ENCODE data around the gene C4orf46.
"Not testable (repeated sequence)": the region's sequence is repeated elsewhere in the genome, so short reads cannot be mapped to it uniquely, and the experiment has no call there.

Gene C4orf46

GRCh38 chr4:158667651-158668198 lies 4.0 kb downstream of the C4orf46 start:
- H3K4me1 ChIP-seq (ENCODE audit: insufficient read depth, insufficient read length): no peaks in the 10 kb centered on the region
- TF ChIP-seq SUZ12 (IDR thresholded peaks at IDR 0.05; ENCODE audit: extremely low read depth, insufficient read depth, insufficient read length) (no peak), ZNF274 (IDR thresholded peaks at IDR 0.05; ENCODE audit: low read depth, low read length) (no peak), YY1 (IDR thresholded peaks at IDR 0.05; ENCODE audit: insufficient read depth, insufficient read length) (no peak)
- H3K27me3 ChIP-seq (ENCODE audit: insufficient read depth, insufficient read length): no peaks in the 10 kb centered on the region
- H3K4me3 ChIP-seq (ENCODE audit: insufficient read length, low read depth): no peak overlapping the region
- no peak overlapping the region for H3K9ac ChIP-seq (ENCODE audit: insufficient read length, low read depth)
- DNase-seq (ENCODE audit: low read depth, low spot score): no peak
- H3K9me3 ChIP-seq (ENCODE audit: insufficient read depth, low read length): no peaks in the 10 kb centered on the region; the same call in 1 of the 2 replicates
- H3K36me3 ChIP-seq (ENCODE audit: insufficient read depth, insufficient read length, low read length): peaks cover 7% of the 10 kb centered on the region

- DNase-seq (ENCODE audit: low read depth, low spot score): no peak
- Histone ChIP-seq H3K4me3 (ENCODE audit: insufficient read length, low read depth) (no peak overlapping the region), H3K36me3 (ENCODE audit: insufficient read depth, insufficient read length, low read length) (peaks cover 7% of the 10 kb centered on the region), H3K9me3 (ENCODE audit: insufficient read depth, low read length) (no peaks in the 10 kb centered on the region; the same call in 1 of the 2 replicates), H3K27me3 (ENCODE audit: insufficient read depth, insufficient read length) (no peaks in the 10 kb centered on the region), H3K4me1 (ENCODE audit: insufficient read depth, insufficient read length) (no peaks in the 10 kb centered on the region), H3K9ac (ENCODE audit: insufficient read length, low read depth) (no peak overlapping the region)
- TF ChIP-seq YY1 (IDR thresholded peaks at IDR 0.05; ENCODE audit: insufficient read depth, insufficient read length) (no peak), ZNF274 (IDR thresholded peaks at IDR 0.05; ENCODE audit: low read depth, low read length) (no peak), SUZ12 (IDR thresholded peaks at IDR 0.05; ENCODE audit: extremely low read depth, insufficient read depth, insufficient read length) (no peak)
Observed at GRCh38 chr4:158666892-158667291, 4.8 kb downstream of the C4orf46 start.

- Histone ChIP-seq H3K4me1 (ENCODE audit: insufficient read depth, insufficient read length) (no peaks in the 10 kb centered on the region), H3K4me3 (ENCODE audit: insufficient read length, low read depth) (no peak overlapping the region), H3K9me3 (ENCODE audit: insufficient read depth, low read length) (no peaks in the 10 kb centered on the region; the same call in 1 of the 2 replicates), H3K36me3 (ENCODE audit: insufficient read depth, insufficient read length, low read length) (peaks cover 7% of the 10 kb centered on the region), H3K9ac (ENCODE audit: insufficient read length, low read depth) (no peak overlapping the region), H3K27me3 (ENCODE audit: insufficient read depth, insufficient read length) (no peaks in the 10 kb centered on the region)
- TF ChIP-seq SUZ12 (IDR thresholded peaks at IDR 0.05; ENCODE audit: extremely low read depth, insufficient read depth, insufficient read length) (no peak), YY1 (IDR thresholded peaks at IDR 0.05; ENCODE audit: insufficient read depth, insufficient read length) (no peak), ZNF274 (IDR thresholded peaks at IDR 0.05; ENCODE audit: low read depth, low read length) (no peak)
- no peak for DNase-seq (ENCODE audit: low read depth, low spot score)
Observed at GRCh38 chr4:158664806-158665205, 6.9 kb downstream of the C4orf46 start.

GRCh38 chr4:158663707-158664625 lies 7.7 kb downstream of the C4orf46 start:
- H3K36me3 ChIP-seq (ENCODE audit: insufficient read depth, insufficient read length, low read length): not testable (repeated sequence)

GRCh38 chr4:158663255-158663654 lies 8.4 kb downstream of the C4orf46 start:
- H3K9ac ChIP-seq (ENCODE audit: insufficient read length, low read depth); H3K4me1 ChIP-seq (ENCODE audit: insufficient read depth, insufficient read length); H3K27me3 ChIP-seq (ENCODE audit: insufficient read depth, insufficient read length); DNase-seq (ENCODE audit: low read depth, low spot score); H3K36me3 ChIP-seq (ENCODE audit: insufficient read depth, insufficient read length, low read length); H3K4me3 ChIP-seq (ENCODE audit: insufficient read length, low read depth); H3K9me3 ChIP-seq (ENCODE audit: insufficient read depth, low read length): not testable (repeated sequence)

More at GRCh38 chr4:158663707-158664625, 7.7 kb downstream of the C4orf46 start:
- not testable (repeated sequence) for H3K4me1 ChIP-seq (ENCODE audit: insufficient read depth, insufficient read length); H3K27me3 ChIP-seq (ENCODE audit: insufficient read depth, insufficient read length); DNase-seq (ENCODE audit: low read depth, low spot score); H3K4me3 ChIP-seq (ENCODE audit: insufficient read length, low read depth); H3K9ac ChIP-seq (ENCODE audit: insufficient read length, low read depth); H3K9me3 ChIP-seq (ENCODE audit: insufficient read depth, low read length)

GRCh38 chr4:158657291-158657690 lies 14.4 kb downstream of the C4orf46 start:
- Histone ChIP-seq H3K4me1 (ENCODE audit: insufficient read depth, insufficient read length) (no peaks in the 10 kb centered on the region), H3K9me3 (ENCODE audit: insufficient read depth, low read length) (no peaks in the 10 kb centered on the region), H3K9ac (ENCODE audit: insufficient read length, low read depth) (no peak overlapping the region), H3K27me3 (ENCODE audit: insufficient read depth, insufficient read length) (no peaks in the 10 kb centered on the region), H3K36me3 (ENCODE audit: insufficient read depth, insufficient read length, low read length) (no peaks in the 10 kb centered on the region), H3K4me3 (ENCODE audit: insufficient read length, low read depth) (no peak overlapping the region)
- TF ChIP-seq SUZ12 (IDR thresholded peaks at IDR 0.05; ENCODE audit: extremely low read depth, insufficient read depth, insufficient read length) (no peak), ZNF274 (IDR thresholded peaks at IDR 0.05; ENCODE audit: low read depth, low read length) (no peak), YY1 (IDR thresholded peaks at IDR 0.05; ENCODE audit: insufficient read depth, insufficient read length) (no peak)
- DNase-seq (ENCODE audit: low read depth, low spot score): no peak

GRCh38 chr4:158656439-158656838 lies 15.2 kb downstream of the C4orf46 start:
- Histone ChIP-seq H3K4me3 (ENCODE audit: insufficient read length, low read depth) (no peak overlapping the region), H3K27me3 (ENCODE audit: insufficient read depth, insufficient read length) (no peaks in the 10 kb centered on the region), H3K9me3 (ENCODE audit: insufficient read depth, low read length) (no peaks in the 10 kb centered on the region), H3K36me3 (ENCODE audit: insufficient read depth, insufficient read length, low read length) (no peaks in the 10 kb centered on the region), H3K4me1 (ENCODE audit: insufficient read depth, insufficient read length) (no peaks in the 10 kb centered on the region), H3K9ac (ENCODE audit: insufficient read length, low read depth) (no peak overlapping the region)
- no peak for TF ChIP-seq SUZ12 (IDR thresholded peaks at IDR 0.05; ENCODE audit: extremely low read depth, insufficient read depth, insufficient read length)
- no peak for TF ChIP-seq ZNF274 (IDR thresholded peaks at IDR 0.05; ENCODE audit: low read depth, low read length)
- TF ChIP-seq YY1 (IDR thresholded peaks at IDR 0.05; ENCODE audit: insufficient read depth, insufficient read length): no peak
- DNase-seq (ENCODE audit: low read depth, low spot score): no peak
